Fibroblast of lung (primary cell): ENCODE data around the gene RPL41. TPM values are rescaled to one million over a fixed set of nuclear protein-coding genes. Genes with fewer than 3 reads are reported as not detected.
A peak's percentile ranks its signal among the peaks of the same experiment; 100 is the strongest.
"Not testable (repeated sequence)": the region's sequence is repeated elsewhere in the genome, so short reads cannot be mapped to it uniquely, and the experiment has no call there.

ENCODE experiments used
- DNase-seq, 2 donors: peaks; one replicate each; pipeline versions ENCODE4 v3.0.0 to v3.0.0-alpha.2; 2010; ENCODE audit warnings: low read depth in 2 of 2
- H2AFZ ChIP-seq: 2 replicates; pipeline ENCODE4 v1.5.1; 2012; ENCODE audit warnings: low read length, control low read depth, inconsistent platforms
- H3K27ac ChIP-seq: 2 replicates; pipeline ENCODE4 v1.5.1; 2011; ENCODE audit warnings: low read length, control low read depth; ENCODE audit not compliant: insufficient read depth
- H3K27me3 ChIP-seq: 2 replicates; pipeline ENCODE4 v1.5.1; 2011; ENCODE audit warnings: mild to moderate bottlenecking, low read length; ENCODE audit not compliant: control insufficient read depth, insufficient read depth
- H3K36me3 ChIP-seq: 2 replicates; pipeline ENCODE4 v1.5.1; 2011; ENCODE audit warnings: low read length; ENCODE audit not compliant: control insufficient read depth, insufficient read depth
- H3K4me1 ChIP-seq: 2 replicates; pipeline ENCODE4 v1.5.1; 2011; ENCODE audit warnings: low read length; ENCODE audit not compliant: control insufficient read depth, insufficient read depth; ENCODE audit errors: extremely low read depth
- H3K4me2 ChIP-seq: 2 replicates; pipeline ENCODE4 v1.5.1; 2011; ENCODE audit warnings: low read length, control low read depth; ENCODE audit not compliant: insufficient read depth; ENCODE audit errors: extremely low read depth
- H3K4me3 ChIP-seq, 4 experiments: fragments of 200-600 bp in 1 of 4; sonication (generic) in 1 of 4; replicated peaks in 1 of 4; 2 replicates each; pipeline ENCODE4 v1.5.1; 2011 to 2016; ENCODE audit warnings: low read length in 4 of 4, low read depth in 3 of 4, mild to moderate bottlenecking in 3 of 4, control low read depth in 2 of 4, inconsistent platforms in 1 of 4, mixed read lengths in 1 of 4; ENCODE audit not compliant: insufficient read depth in 1 of 4; ENCODE audit errors: control extremely low read depth in 1 of 4
- H3K79me2 ChIP-seq: 2 replicates; pipeline ENCODE4 v1.5.1; 2012; ENCODE audit warnings: mild to moderate bottlenecking, low read length, inconsistent platforms; ENCODE audit not compliant: control insufficient read depth, insufficient read depth
- H3K9ac ChIP-seq: 2 replicates; pipeline ENCODE4 v1.5.1; 2011; ENCODE audit warnings: mild to moderate bottlenecking, low read length, control low read depth; ENCODE audit not compliant: insufficient read depth
- H3K9me3 ChIP-seq: 2 replicates; pipeline ENCODE4 v1.5.1; 2012; ENCODE audit warnings: low read depth, low read length; ENCODE audit not compliant: control insufficient read depth, insufficient read depth
- H4K20me1 ChIP-seq: 2 replicates; pipeline ENCODE4 v1.5.1; 2011; ENCODE audit warnings: low read length; ENCODE audit not compliant: control insufficient read depth, insufficient read depth; ENCODE audit errors: extremely low read depth
- CTCF ChIP-seq, 2 donors: IDR thresholded peaks in 1 of 2; conservative IDR thresholded peaks in 1 of 2; 1 replicate in 1 of 2; 2 replicates in 1 of 2; pipeline ENCODE4 v1.5.1; 2011 to 2012; ENCODE audit warnings: low read length in 2 of 2, control low read depth in 1 of 2, inconsistent platforms in 1 of 2, low read depth in 1 of 2, mild to moderate bottlenecking in 1 of 2
- EZH2 ChIP-seq: IDR thresholded peaks from 2 replicates; pipeline ENCODE4 v1.5.1; 2012; ENCODE audit warnings: low read length, control low read depth, mild to moderate bottlenecking; ENCODE audit errors: missing control alignments
- polyA plus RNA-seq, 2 donors: library from polyadenylated mRNA; depleted of rRNA in 1 of 2; stranded (reverse) in 1 of 2; unstranded in 1 of 2; fragments of >200 nt; gene quantifications; 2 replicates each; pipeline ENCODE4 v1.2.1, GENCODE V29; 2011 to 2012; ENCODE audit warnings: missing spikeins in 1 of 2
- total RNA-seq: library from RNA; depleted of rRNA; stranded (reverse); fragments of >200 nt; gene quantifications from 2 replicates; pipeline ENCODE4 v1.2.1, GENCODE V29; 2014

The RPL41 gene
- total and polyA plus RNA-seq, 2 donors (not counting 1 experiment from before 2014, with no cell fraction given): 2,664 to 6,961 TPM

- peak overlapping the region; percentile 91 for H3K27ac ChIP-seq
- H4K20me1 ChIP-seq: no peaks in the 10 kb centered on the region
- H3K9me3 ChIP-seq: no peaks in the 10 kb centered on the region
- peak overlapping the region in 3 of 4 experiments; percentile 56 to 98 (median 78) for H3K4me3 ChIP-seq
- H2AFZ ChIP-seq: no peak overlapping the region
- TF ChIP-seq EZH2 (no peak), CTCF (conservative IDR thresholded peaks at IDR 0.05 in 1 of 2, IDR thresholded peaks at IDR 0.05 in 1 of 2; ENCODE audit: low read depth in 1 of 2, low read length in 2 of 2) (no peak)
- DNase-seq: peak; percentile 20 to 47
- no peaks in the 10 kb centered on the region for H3K27me3 ChIP-seq
- H3K36me3 ChIP-seq: peaks cover 9% of the 10 kb centered on the region
- H3K79me2 ChIP-seq: peaks cover 14% of the 10 kb centered on the region
- H3K4me1 ChIP-seq: peaks cover 16% of the 10 kb centered on the region
- H3K4me2 ChIP-seq: peak overlapping the region; percentile 79
- H3K9ac ChIP-seq: peak overlapping the region; percentile 59
These were observed 1.1 kb upstream of the RPL41 start for GRCh38 chr12:56115329-56115728.

- Histone ChIP-seq H3K27ac (peak overlapping the region; percentile 91), H3K79me2 (peaks cover 14% of the 10 kb centered on the region), H3K36me3 (peaks cover 10% of the 10 kb centered on the region), H3K4me3 (peak overlapping the region; percentile 56 to 98 (median 70)), H3K9ac (peak overlapping the region; percentile 75), H3K4me1 (peaks cover 16% of the 10 kb centered on the region), H3K4me2 (peak overlapping the region; percentile 88)
- H3K27me3 ChIP-seq, H2AFZ ChIP-seq, H4K20me1 ChIP-seq, H3K9me3 ChIP-seq, DNase-seq: not testable (repeated sequence)
These were observed 761 bp downstream of the RPL41 start for GRCh38 chr12:56117082-56117706.

DNA sequence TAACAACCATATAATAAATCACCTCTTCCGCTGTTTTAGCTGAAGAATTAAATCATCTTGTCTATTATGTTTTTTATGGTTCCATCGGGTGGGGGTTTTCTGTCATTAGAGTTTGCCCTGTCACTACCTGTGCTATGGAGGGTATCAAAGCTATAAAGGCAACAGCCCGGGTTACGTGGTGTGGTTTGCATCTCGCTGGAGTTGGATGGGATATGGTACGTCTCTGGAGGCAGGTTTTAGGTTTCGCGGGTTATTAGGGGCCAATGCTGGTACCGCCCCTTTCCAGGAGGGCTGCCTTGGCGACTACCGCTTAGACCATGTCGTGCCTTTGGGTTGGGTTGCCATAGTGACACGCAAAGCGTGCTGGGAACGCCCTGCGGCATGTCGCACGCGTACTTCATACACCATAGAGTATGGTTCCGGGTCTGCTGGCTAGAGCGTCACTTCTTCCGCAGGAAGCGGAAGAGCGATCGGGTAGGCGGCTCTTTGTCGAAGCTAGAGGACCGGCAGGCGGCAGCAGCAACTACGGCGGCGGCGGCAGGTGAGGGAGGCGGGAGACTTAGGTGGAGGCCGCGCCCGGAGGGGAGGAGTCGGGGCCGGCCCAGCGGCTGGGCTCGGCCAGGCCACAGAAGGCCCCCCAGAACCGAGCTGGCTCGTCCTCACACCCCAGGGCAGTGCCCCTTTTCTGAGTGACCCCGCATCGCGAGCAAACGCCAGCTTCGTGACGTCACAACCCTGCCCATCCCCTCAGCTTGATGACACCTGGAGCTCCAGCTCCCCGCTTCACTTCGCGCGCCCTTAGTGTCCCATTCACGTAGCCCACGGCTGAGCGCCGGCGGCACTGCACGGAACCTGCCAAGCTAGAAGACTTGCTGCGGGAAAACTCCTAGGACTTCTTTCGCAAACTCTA lies 1.6 kb downstream of the RPL41 start, which contains the start of gene ZC3H10:
Gene ZC3H10, plus strand, starts transcription at position 489 of the 910 bp plus-strand sequence. CDS start 2,297 bp downstream, outside the sequence.
- H3K4me3 ChIP-seq: peak within 1 kb of the TSS; percentile 61 to 98 (median 71)
- no peaks in the 10 kb centered on the region for H3K9me3 ChIP-seq
- H2AFZ ChIP-seq: no peak within 1 kb of the TSS
- H3K4me1 ChIP-seq: peaks cover 16% of the 10 kb centered on the region
- H3K36me3 ChIP-seq: peaks cover 10% of the 10 kb centered on the region
- DNase-seq: peak; percentile 99 to 100
- no peaks in the 10 kb centered on the region for H4K20me1 ChIP-seq
- peak within 1 kb of the TSS; percentile 88 for H3K4me2 ChIP-seq
- peak; percentile 44 to 57 for TF ChIP-seq CTCF (conservative IDR thresholded peaks at IDR 0.05 in 1 of 2, IDR thresholded peaks at IDR 0.05 in 1 of 2; ENCODE audit: low read depth in 1 of 2, low read length in 2 of 2)
- TF ChIP-seq EZH2: no peak
- H3K27ac ChIP-seq: peak within 1 kb of the TSS; percentile 91
- H3K9ac ChIP-seq: peak within 1 kb of the TSS; percentile 75
- no peaks in the 10 kb centered on the region for H3K27me3 ChIP-seq
- H3K79me2 ChIP-seq: peaks cover 14% of the 10 kb centered on the region
